GM23338 (cell line): ENCODE results near the gene LRRC17.

Experiments
- CREB1 ChIP-seq: fragments of 250-450 bp; sonication (Bioruptor Pico); IDR thresholded peaks from 2 replicates; pipeline ENCODE4 v1.5.0; 2020; ENCODE audit warnings: low read depth, mild to moderate bottlenecking, moderate library complexity
- CTCF ChIP-seq, 2 experiments: fragments of 200-600 bp in 1 of 2; sonication (generic) in 1 of 2; conservative IDR thresholded peaks; 2 replicates each; pipeline versions ENCODE4 v1.5.1 to v1.6.1; 2016 to 2017; ENCODE audit warnings: antibody characterized with exemption in 2 of 2, low read depth in 2 of 2, mild to moderate bottlenecking in 2 of 2, moderate library complexity in 1 of 2
- EZH2 ChIP-seq: fragments of 200-600 bp; sonication (generic); IDR thresholded peaks from one replicate; pipeline ENCODE4 v1.8.0; 2017; ENCODE audit warnings: antibody characterized with exemption, mild to moderate bottlenecking, low read depth; ENCODE audit not compliant: unreplicated experiment
- EZH2phosphoT487 ChIP-seq: fragments of 200-600 bp; sonication (generic); IDR thresholded peaks from one replicate; pipeline ENCODE4 v1.8.1; 2018; ENCODE audit warnings: antibody characterized with exemption; ENCODE audit not compliant: unreplicated experiment
- JUNB ChIP-seq: IDR thresholded peaks from one replicate; pipeline ENCODE4 v1.6.1; 2016; ENCODE audit warnings: antibody characterized with exemption; ENCODE audit not compliant: unreplicated experiment
- NANOG ChIP-seq: IDR thresholded peaks from 2 replicates; pipeline ENCODE4 v1.6.1; 2016; ENCODE audit warnings: antibody characterized with exemption, borderline replicate concordance
- POLR2AphosphoS5 ChIP-seq: IDR thresholded peaks from 2 replicates; pipeline ENCODE4 v1.6.1; 2016; ENCODE audit warnings: antibody characterized with exemption, low read depth
- REST ChIP-seq: IDR thresholded peaks from one replicate; pipeline ENCODE4 v1.6.1; 2018; ENCODE audit warnings: antibody characterized with exemption; ENCODE audit not compliant: unreplicated experiment
- STAT1 ChIP-seq: IDR thresholded peaks from one replicate; pipeline ENCODE4 v1.6.1; 2016; ENCODE audit warnings: antibody characterized with exemption; ENCODE audit not compliant: unreplicated experiment
- ZNF114 ChIP-seq: fragments of 250-450 bp; sonication (Bioruptor Pico); IDR thresholded peaks from 2 replicates; pipeline ENCODE4 v1.5.0; 2020; ENCODE audit warnings: mild to moderate bottlenecking, moderate library complexity
- TF ChIP-seq, protein P1 (sequence below): IDR thresholded peaks from 2 replicates; pipeline ENCODE4 v1.6.1; 2016; ENCODE audit warnings: antibody characterized with exemption

DNA sequence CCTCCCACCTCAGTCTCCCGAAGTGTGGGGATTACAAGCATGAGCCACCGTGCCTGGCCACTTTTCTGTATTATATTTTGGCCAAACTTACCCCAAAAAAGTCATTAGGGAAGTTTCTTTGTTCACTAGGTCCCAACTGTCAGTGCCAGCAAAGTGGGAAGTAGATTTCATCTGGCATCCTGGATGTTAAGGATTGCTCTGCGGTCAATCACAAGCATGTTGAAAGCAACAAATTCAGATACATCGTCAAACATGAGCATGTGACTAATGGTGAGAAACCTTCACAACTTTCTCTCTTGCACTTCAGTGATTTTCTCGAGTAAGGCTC, 14.3 kb upstream of the LRRC17 start:
- no peak for TF ChIP-seq CTCF (conservative IDR thresholded peaks at IDR 0.05; ENCODE audit: low read depth in 2 of 2)
- no peak for TF ChIP-seq EZH2
- no peak for TF ChIP-seq POLR2AphosphoS5
- TF ChIP-seq REST, result no peak
- no peak for TF ChIP-seq CREB1 (CRISPR knock-in tag)
- no peak for TF ChIP-seq STAT1
- TF ChIP-seq, protein P1, sequence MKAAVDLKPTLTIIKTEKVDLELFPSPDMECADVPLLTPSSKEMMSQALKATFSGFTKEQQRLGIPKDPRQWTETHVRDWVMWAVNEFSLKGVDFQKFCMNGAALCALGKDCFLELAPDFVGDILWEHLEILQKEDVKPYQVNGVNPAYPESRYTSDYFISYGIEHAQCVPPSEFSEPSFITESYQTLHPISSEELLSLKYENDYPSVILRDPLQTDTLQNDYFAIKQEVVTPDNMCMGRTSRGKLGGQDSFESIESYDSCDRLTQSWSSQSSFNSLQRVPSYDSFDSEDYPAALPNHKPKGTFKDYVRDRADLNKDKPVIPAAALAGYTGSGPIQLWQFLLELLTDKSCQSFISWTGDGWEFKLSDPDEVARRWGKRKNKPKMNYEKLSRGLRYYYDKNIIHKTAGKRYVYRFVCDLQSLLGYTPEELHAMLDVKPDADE, result no peak
- TF ChIP-seq EZH2phosphoT487, result no peak
- no peak for TF ChIP-seq JUNB
- no peak for TF ChIP-seq ZNF114 (CRISPR knock-in tag)
- TF ChIP-seq NANOG, result no peak
